H1 (cell line): Measurements from ENCODE around the gene HINT2. TPM values are rescaled to one million over a fixed set of nuclear protein-coding genes. Genes with fewer than 3 reads are reported as not detected.

Experiments
- CREB1 ChIP-seq: IDR thresholded peaks from 2 replicates; pipeline ENCODE4 v1.6.1; 2012; ENCODE audit warnings: inconsistent platforms
- FOSL1 ChIP-seq: IDR thresholded peaks from 2 replicates; pipeline ENCODE4 v1.6.1; 2011; ENCODE audit warnings: mild to moderate bottlenecking, low read depth, low read length, moderate library complexity; ENCODE audit not compliant: insufficient read depth
- KDM1A ChIP-seq: fragments of 200-600, 300-600 bp; sonication (generic); IDR thresholded peaks from 2 replicates; pipeline ENCODE4 v1.7.1; 2016; ENCODE audit warnings: mild to moderate bottlenecking, low read length, borderline replicate concordance
- POU5F1 ChIP-seq: IDR thresholded peaks from 2 replicates; pipeline ENCODE4 v1.6.1; 2011; ENCODE audit warnings: low read depth, mild to moderate bottlenecking, low read length, moderate library complexity
- RAD21 ChIP-seq, 2 experiments: IDR thresholded peaks in 1 of 2; conservative IDR thresholded peaks in 1 of 2; 2 replicates each; pipeline ENCODE4 v1.6.1; 2011; ENCODE audit warnings: low read depth in 2 of 2, low read length in 2 of 2, improper control_type of control experiment in 1 of 2, inconsistent platforms in 1 of 2, mild to moderate bottlenecking in 1 of 2, moderate library complexity in 1 of 2
- SUZ12 ChIP-seq: fragments of 200-600 bp; sonication (generic); IDR thresholded peaks from 2 replicates; pipeline ENCODE4 v1.6.1; 2012; ENCODE audit warnings: mild to moderate bottlenecking, inconsistent platforms, low read length, moderate library complexity, mixed read lengths
- TAF1 ChIP-seq: IDR thresholded peaks from 2 replicates; pipeline ENCODE4 v1.6.1; 2011; ENCODE audit warnings: mild to moderate bottlenecking, low read depth, low read length
- polyA plus RNA-seq, 7 experiments: library from polyadenylated mRNA; depleted of rRNA in 3 of 7; stranded (reverse) in 5 of 7; unstranded in 2 of 7; fragments of >200 nt in 5 of 7; fragments of 200-250 nt in 2 of 7; gene quantifications; 1 replicate in 5 of 7; 2 replicates in 1 of 7; 4 replicates in 1 of 7; pipeline versions ENCODE4 v1.2.1 to v1.2.3, GENCODE V29; 2011 to 2013; ENCODE audit warnings: missing spikeins in 2 of 7, mixed read lengths in 2 of 7
- total RNA-seq: library from RNA; stranded (reverse); fragmentation: NEBNext Ultra II Directional; extraction: Animal tissue kit (Norgen Biotek cat#: 25700); gene quantifications from 2 replicates; pipeline ENCODE4 v1.2.1, GENCODE V29; 2021

HINT2 gene
- total and polyA plus RNA-seq, 2 of the 8 experiments (the other 6 are each of a cell fraction or from before 2014, with no cell fraction given): 32.1 to 51.2 TPM

- no peak for TF ChIP-seq RAD21 (IDR thresholded peaks at IDR 0.05 in 1 of 2, conservative IDR thresholded peaks at IDR 0.05 in 1 of 2; ENCODE audit: low read depth in 2 of 2, low read length in 2 of 2)
- TF ChIP-seq TAF1: no peak
- TF ChIP-seq CREB1: no peak
- no peak for TF ChIP-seq KDM1A
- no peak for TF ChIP-seq SUZ12
- TF ChIP-seq FOSL1: no peak
- TF ChIP-seq POU5F1: no peak
Measured at GRCh38 chr9:35774907-35775635, 39.8 kb downstream of the HINT2 start (continued).
